Measurements from ENCODE around the gene BCAS1.

Gene BCAS1

DNA sequence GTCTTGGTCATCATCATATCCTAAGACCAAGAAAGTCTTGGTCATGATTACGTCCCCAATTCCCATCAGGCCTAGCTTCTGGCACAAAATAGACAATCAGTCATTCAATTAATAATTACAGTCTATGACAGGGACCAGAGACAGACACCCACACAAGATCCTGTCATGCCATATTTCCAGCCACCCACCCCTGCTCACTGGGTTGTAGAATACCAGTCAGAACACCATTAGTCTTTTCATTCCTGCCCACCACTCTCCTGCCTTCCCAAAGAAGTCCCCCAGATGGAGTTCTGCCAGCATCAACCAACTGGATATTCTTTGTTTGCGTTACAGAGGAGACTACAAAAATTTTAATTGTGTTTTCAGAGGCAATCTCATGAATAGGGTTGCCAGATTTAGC, 81.0 kb downstream of the BCAS1 start:
- TF ChIP-seq, protein P1, sequence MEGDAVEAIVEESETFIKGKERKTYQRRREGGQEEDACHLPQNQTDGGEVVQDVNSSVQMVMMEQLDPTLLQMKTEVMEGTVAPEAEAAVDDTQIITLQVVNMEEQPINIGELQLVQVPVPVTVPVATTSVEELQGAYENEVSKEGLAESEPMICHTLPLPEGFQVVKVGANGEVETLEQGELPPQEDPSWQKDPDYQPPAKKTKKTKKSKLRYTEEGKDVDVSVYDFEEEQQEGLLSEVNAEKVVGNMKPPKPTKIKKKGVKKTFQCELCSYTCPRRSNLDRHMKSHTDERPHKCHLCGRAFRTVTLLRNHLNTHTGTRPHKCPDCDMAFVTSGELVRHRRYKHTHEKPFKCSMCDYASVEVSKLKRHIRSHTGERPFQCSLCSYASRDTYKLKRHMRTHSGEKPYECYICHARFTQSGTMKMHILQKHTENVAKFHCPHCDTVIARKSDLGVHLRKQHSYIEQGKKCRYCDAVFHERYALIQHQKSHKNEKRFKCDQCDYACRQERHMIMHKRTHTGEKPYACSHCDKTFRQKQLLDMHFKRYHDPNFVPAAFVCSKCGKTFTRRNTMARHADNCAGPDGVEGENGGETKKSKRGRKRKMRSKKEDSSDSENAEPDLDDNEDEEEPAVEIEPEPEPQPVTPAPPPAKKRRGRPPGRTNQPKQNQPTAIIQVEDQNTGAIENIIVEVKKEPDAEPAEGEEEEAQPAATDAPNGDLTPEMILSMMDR (IDR thresholded peaks at IDR 0.05; ENCODE audit: control insufficient read depth, extremely low read depth, insufficient read depth): no peak
- no peak for DNase-seq (ENCODE audit: low read depth)

DNA sequence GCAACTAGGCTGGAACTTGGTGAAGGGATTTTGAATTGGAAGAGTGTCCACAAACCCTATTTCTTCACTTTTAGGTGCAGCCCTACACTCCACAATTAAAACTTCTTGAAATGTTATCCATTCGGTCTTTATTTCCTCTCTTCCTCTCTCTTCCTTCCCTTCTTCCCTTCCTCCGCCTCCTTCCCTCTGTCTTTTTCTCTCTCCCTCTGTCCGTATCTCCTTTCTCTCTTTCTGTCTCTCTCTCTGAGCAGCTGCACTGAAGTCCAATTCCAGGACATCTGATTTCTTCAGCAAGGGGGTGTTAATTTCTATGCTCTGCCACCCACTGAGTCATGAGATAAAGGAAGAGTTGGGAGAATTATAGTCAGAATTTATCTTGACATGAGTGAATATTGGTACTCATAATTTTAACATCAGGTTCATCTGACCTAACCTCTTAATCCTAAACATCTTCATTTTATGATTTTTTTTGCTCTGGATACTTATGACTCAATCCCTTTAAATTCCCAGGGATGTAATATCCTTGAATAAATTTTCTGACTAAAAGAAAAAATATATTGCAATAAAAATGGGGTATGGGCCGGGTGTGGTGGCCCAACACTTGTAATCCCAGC, 84.2 kb downstream of the BCAS1 start:
- TF ChIP-seq, protein P1 (IDR thresholded peaks at IDR 0.05; ENCODE audit: control insufficient read depth, extremely low read depth, insufficient read depth): no peak
- no peak for DNase-seq (ENCODE audit: low read depth)

More for the DNA sequence above, 81.0 kb downstream of the BCAS1 start:
- no peak overlapping the region for H3K4me3 ChIP-seq (ENCODE audit: low read depth, low read length)

DNA sequence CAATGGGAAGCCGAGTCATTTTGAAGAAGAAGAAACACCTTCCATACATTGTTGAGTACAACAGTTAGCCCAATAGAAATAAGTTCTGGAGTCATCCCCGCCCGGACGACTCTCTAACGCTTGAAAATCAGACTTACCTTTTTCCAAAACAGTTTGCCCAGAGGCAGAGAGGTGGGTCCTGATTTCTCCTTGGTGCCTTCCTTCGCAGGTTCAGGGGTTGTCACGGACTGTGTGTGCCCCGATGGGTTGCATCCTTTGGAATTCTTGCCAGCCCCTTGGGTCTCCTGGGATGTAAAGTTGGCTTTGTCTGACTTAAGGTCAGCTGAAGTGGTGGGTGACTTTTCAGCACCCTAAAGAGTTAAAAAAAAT, 85.3 kb downstream of the BCAS1 start:
- no peak for DNase-seq (ENCODE audit: low read depth)
- TF ChIP-seq, protein P1 (IDR thresholded peaks at IDR 0.05; ENCODE audit: control insufficient read depth, extremely low read depth, insufficient read depth): no peak
- no peak overlapping the region for H3K4me3 ChIP-seq (ENCODE audit: low read depth, low read length)

More for the DNA sequence above, 84.2 kb downstream of the BCAS1 start:
- H3K4me3 ChIP-seq (ENCODE audit: low read depth, low read length): no peak overlapping the region

DNA sequence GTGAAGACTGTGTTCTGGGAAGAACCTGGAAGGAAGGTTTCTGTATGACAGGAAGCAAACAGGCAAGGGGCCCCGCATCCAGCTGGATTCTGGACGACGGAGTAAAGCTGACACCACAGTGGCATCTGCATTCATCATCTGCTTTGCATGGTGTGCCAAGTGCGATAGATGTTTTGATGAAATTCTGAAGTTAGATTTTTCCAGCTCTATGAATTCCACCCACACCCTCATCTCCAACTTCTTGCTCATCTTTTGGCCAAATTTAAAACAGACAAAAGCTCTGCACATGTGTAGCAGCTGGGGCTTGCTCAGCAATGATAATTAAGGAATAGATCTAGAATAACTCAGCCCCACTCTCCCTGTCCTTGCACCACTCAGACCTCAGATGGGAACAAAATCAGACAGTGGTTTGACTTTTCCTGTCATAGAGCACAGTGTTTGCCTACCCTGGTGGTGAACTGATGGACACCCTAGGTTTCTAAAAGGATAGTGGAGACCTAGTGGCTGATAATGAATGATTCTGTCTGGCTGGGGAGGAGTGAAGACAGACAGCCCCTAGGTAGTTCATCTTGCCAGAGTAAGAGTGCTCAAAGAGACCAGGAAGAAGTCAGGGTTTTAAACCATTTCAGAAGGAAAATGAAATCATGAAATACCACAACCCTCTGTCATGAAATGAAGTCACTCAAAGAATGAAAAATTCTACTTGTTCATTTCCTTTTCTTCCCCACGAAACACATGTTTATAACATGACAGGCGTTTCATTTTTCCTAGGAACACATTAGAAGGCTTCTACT, 85.8 kb downstream of the BCAS1 start:
- TF ChIP-seq, protein P1 (IDR thresholded peaks at IDR 0.05; ENCODE audit: control insufficient read depth, extremely low read depth, insufficient read depth): no peak
- DNase-seq (ENCODE audit: low read depth): no peak
- no peak overlapping the region for H3K4me3 ChIP-seq (ENCODE audit: low read depth, low read length)

DNA sequence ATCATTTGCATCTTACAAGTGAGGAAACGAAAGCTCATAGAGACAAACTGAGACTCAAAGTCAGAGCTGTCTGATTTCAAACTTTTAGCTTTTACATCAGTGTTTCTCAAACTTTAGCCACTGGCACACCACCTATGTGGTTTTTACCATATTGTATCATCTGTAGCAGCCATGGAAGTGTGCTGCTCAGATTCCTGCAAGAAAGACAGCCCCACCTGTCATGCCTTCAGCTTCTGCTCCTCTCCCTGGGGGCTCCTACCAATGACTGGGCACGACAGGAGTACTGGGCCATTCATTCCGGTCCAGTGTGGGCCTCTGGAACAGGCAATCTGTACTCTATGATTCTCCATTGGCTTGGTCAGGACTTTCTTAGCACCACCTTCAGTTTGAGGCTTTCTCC, 87.0 kb downstream of the BCAS1 start:
- H3K4me3 ChIP-seq (ENCODE audit: low read depth, low read length): no peak overlapping the region
- DNase-seq (ENCODE audit: low read depth): no peak
- TF ChIP-seq, protein P1 (IDR thresholded peaks at IDR 0.05; ENCODE audit: control insufficient read depth, extremely low read depth, insufficient read depth): no peak

DNA sequence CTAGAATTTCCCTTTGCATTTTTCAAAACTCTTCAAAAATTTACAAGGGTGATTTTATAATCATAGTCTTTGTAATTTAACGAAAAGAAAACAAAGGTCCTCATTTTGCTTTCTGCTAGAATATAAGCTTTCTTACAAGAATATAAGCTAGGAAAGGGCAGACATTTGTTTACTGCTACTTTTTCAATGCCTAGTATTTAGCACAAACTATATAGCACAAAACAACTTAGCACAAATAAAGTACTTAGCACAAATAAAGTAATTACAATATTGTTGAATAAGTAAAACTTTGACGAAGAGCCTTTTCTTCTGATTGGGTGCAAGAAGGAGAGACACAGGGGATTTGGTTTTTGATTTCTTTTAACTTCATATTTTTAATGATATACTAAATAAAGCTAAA, 87.8 kb downstream of the BCAS1 start:
- TF ChIP-seq, protein P1 (IDR thresholded peaks at IDR 0.05; ENCODE audit: control insufficient read depth, extremely low read depth, insufficient read depth): no peak
- no peak for DNase-seq (ENCODE audit: low read depth)

More for the DNA sequence above, 87.8 kb downstream of the BCAS1 start:
- no peak overlapping the region for H3K4me3 ChIP-seq (ENCODE audit: low read depth, low read length)
